HepG2 (cell line): ENCODE data around the gene MICAL3. TPM values are rescaled to one million over a fixed set of nuclear protein-coding genes. Genes with fewer than 3 reads are reported as not detected.

Source experiments
- BRCA1 ChIP-seq: sonication (generic); formaldehyde crosslinking; IDR thresholded peaks from 2 replicates; pipeline ENCODE4 v1.4.0; 2020; ENCODE audit warnings: missing genetic modification reagents
- KDM6A ChIP-seq: IDR thresholded peaks from 2 replicates; pipeline ENCODE4 v1.6.1; 2016; ENCODE audit warnings: low read depth
- MLX ChIP-seq: IDR thresholded peaks from 2 replicates; pipeline ENCODE4 v1.6.1; 2016
- MLXIP ChIP-seq: sonication (generic); formaldehyde crosslinking; IDR thresholded peaks from 2 replicates; pipeline ENCODE4 v1.9.0; 2021; ENCODE audit warnings: missing genetic modification reagents, borderline replicate concordance
- PAXIP1 ChIP-seq: sonication (generic); formaldehyde crosslinking; conservative IDR thresholded peaks from 2 replicates; pipeline ENCODE4 v1.4.0; 2020; ENCODE audit warnings: mild to moderate bottlenecking, missing genetic modification reagents, moderate library complexity
- POLR2A ChIP-seq, 2 experiments: IDR thresholded peaks; 2 replicates each; pipeline ENCODE4 v1.6.1; 2011; ENCODE audit warnings: low read depth in 2 of 2, low read length in 2 of 2, mild to moderate bottlenecking in 1 of 2, moderate library complexity in 1 of 2; ENCODE audit not compliant: insufficient read depth in 1 of 2
- TAF1 ChIP-seq: sonication (generic); formaldehyde crosslinking; IDR thresholded peaks from 2 replicates; pipeline ENCODE4 v1.4.0; 2020; ENCODE audit warnings: missing genetic modification reagents
- THAP8 ChIP-seq: sonication (generic); formaldehyde crosslinking; IDR thresholded peaks from 2 replicates; pipeline ENCODE4 v1.5.1; 2020; ENCODE audit warnings: missing genetic modification reagents, mild to moderate bottlenecking, borderline replicate concordance
- UBTF ChIP-seq: sonication (generic); formaldehyde crosslinking; IDR thresholded peaks from 2 replicates; pipeline ENCODE4 v1.4.0; 2020; ENCODE audit warnings: mild to moderate bottlenecking, missing genetic modification reagents
- ZBTB21 ChIP-seq: sonication (generic); formaldehyde crosslinking; IDR thresholded peaks from 2 replicates; pipeline ENCODE4 v1.4.0; 2020; ENCODE audit warnings: missing genetic modification reagents
- ZFP36 ChIP-seq: fragments of 150-350 bp; IDR thresholded peaks from 2 replicates; pipeline ENCODE4 v1.6.1; 2018; ENCODE audit warnings: borderline replicate concordance, low read length, low read depth; ENCODE audit not compliant: partially characterized antibody
- ZNF143 ChIP-seq: sonication (generic); formaldehyde crosslinking; IDR thresholded peaks from 2 replicates; pipeline ENCODE4 v1.4.0; 2020; ENCODE audit warnings: missing genetic modification reagents
- ZNF251 ChIP-seq: sonication (generic); formaldehyde crosslinking; IDR thresholded peaks from 2 replicates; pipeline ENCODE4 v1.9.0; 2021; ENCODE audit warnings: mild to moderate bottlenecking, missing genetic modification reagents
- ZNF383 ChIP-seq: sonication (generic); formaldehyde crosslinking; IDR thresholded peaks from 2 replicates; pipeline ENCODE4 v1.4.0; 2020; ENCODE audit warnings: missing genetic modification reagents, mild to moderate bottlenecking, borderline replicate concordance
- ZNF816 ChIP-seq: sonication (generic); formaldehyde crosslinking; IDR thresholded peaks from 2 replicates; pipeline ENCODE4 v1.8.0; 2022; ENCODE audit warnings: missing genetic modification reagents, mild to moderate bottlenecking, borderline replicate concordance
- polyA plus RNA-seq, 8 experiments: library from polyadenylated mRNA; depleted of rRNA in 3 of 8; stranded (reverse) in 7 of 8; unstranded in 1 of 8; fragments of >200 nt; fragmentation: Illumina TruSeq in 4 of 8; extraction: Trizol in 4 of 8; gene quantifications; 2 replicates each; pipeline versions ENCODE4 v1.2.1 to v1.2.3, GENCODE V29; 2011 to 2016; ENCODE audit warnings: low read depth in 4 of 8, missing spikeins in 1 of 8, mixed read lengths in 1 of 8; ENCODE audit not compliant: insufficient read depth in 1 of 8
- total RNA-seq, 5 experiments: library from RNA; depleted of rRNA; stranded (reverse); fragments of >200 nt; fragmentation: Illumina TruSeq; extraction: Trizol; gene quantifications; 2 replicates each; pipeline ENCODE4 v1.2.3, GENCODE V29; 2016; ENCODE audit warnings: low read depth in 1 of 5
- TF ChIP-seq, protein P1 (sequence below): sonication (generic); formaldehyde crosslinking; IDR thresholded peaks from 2 replicates; pipeline ENCODE4 v1.4.0; 2020; ENCODE audit warnings: missing genetic modification reagents

MICAL3 gene
- total and polyA plus RNA-seq, 2 of the 13 experiments (the other 11 are each of a cell fraction or from before 2014, with no cell fraction given) = 5.3 to 12.5 TPM

GRCh38 chr22:17773606-17774205 is 250.7 kb downstream of the MICAL3 start (continued):
- TF ChIP-seq MLXIP (CRISPR knock-in tag) = no peak
- no peak for TF ChIP-seq ZFP36
- peak; percentile 59 for TF ChIP-seq TAF1 (CRISPR knock-in tag)
- no peak for TF ChIP-seq THAP8 (CRISPR knock-in tag)
- TF ChIP-seq PAXIP1 (CRISPR knock-in tag) = 0 out of 2 replicates have a peak, but pooled peaks have one; percentile 17
- TF ChIP-seq ZNF143 (CRISPR knock-in tag) = no peak
- no peak for TF ChIP-seq BRCA1
- no peak for TF ChIP-seq ZNF383 (CRISPR knock-in tag)
- peak; percentile 75 for TF ChIP-seq UBTF (CRISPR knock-in tag)
- no peak for TF ChIP-seq ZNF251 (CRISPR knock-in tag)
- no peak for TF ChIP-seq MLX (CRISPR knock-in tag)
- TF ChIP-seq ZNF816 (CRISPR knock-in tag) = no peak
- peak; percentile 36 to 57; a peak in 3 of 4 replicates for TF ChIP-seq POLR2A (IDR thresholded peaks at IDR 0.05; ENCODE audit: insufficient read depth in 1 of 2, low read depth in 2 of 2, low read length in 2 of 2)
- TF ChIP-seq KDM6A (CRISPR knock-in tag) = no peak
- TF ChIP-seq ZBTB21 (CRISPR knock-in tag) = no peak
- TF ChIP-seq, protein P1, sequence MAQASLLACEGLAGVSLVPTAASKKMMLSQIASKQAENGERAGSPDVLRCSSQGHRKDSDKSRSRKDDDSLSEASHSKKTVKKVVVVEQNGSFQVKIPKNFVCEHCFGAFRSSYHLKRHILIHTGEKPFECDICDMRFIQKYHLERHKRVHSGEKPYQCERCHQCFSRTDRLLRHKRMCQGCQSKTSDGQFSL = 0 out of 2 replicates have a peak, but pooled peaks have one; percentile 11
